HT1080 (cell line): Measurements from ENCODE around the gene CPLX1. TPM values are rescaled to one million over a fixed set of nuclear protein-coding genes. Genes with fewer than 3 reads are reported as not detected.
"Not testable (repeated sequence)": the region's sequence is repeated elsewhere in the genome, so short reads cannot be mapped to it uniquely, and the experiment has no call there.

ENCODE experiments used
- DNase-seq: peaks from one replicate; pipeline ENCODE4 v3.0.0-alpha.2; 2015; ENCODE audit warnings: low read depth
- total RNA-seq: library from RNA; depleted of rRNA; stranded (reverse); fragments of >200 nt; shearing (Covaris generic); gene quantifications from 2 replicates; pipeline ENCODE4 v1.2.3, GENCODE V29; 2014

The CPLX1 gene
- total RNA-seq, 1 experiment from 2014 or later: not detected

- DNase-seq: no peak
Measured at GRCh38 chr4:779555-779954, 46.4 kb downstream of the CPLX1 start.

GRCh38 chr4:777520-778262, 48.2 kb downstream of the CPLX1 start:
- no peak for DNase-seq

GRCh38 chr4:776743-777441, 49.0 kb downstream of the CPLX1 start:
- DNase-seq: no peak

GRCh38 chr4:775485-775884, 50.4 kb downstream of the CPLX1 start:
- not testable (repeated sequence) for DNase-seq

GRCh38 chr4:774419-775092, 51.4 kb downstream of the CPLX1 start:
- DNase-seq: not testable (repeated sequence)

- DNase-seq: no peak
Measured at GRCh38 chr4:773214-773613, 52.7 kb downstream of the CPLX1 start.

GRCh38 chr4:772776-773175, 53.2 kb downstream of the CPLX1 start:
- no peak for DNase-seq

GRCh38 chr4:772118-772517, 53.8 kb downstream of the CPLX1 start:
- no peak for DNase-seq

GRCh38 chr4:771464-771863, 54.5 kb downstream of the CPLX1 start:
- no peak for DNase-seq

GRCh38 chr4:770022-770421, 55.9 kb downstream of the CPLX1 start:
- no peak for DNase-seq

- no peak for DNase-seq
Measured at GRCh38 chr4:769511-769910, 56.4 kb downstream of the CPLX1 start.

- no peak for DNase-seq
Measured at GRCh38 chr4:768995-769394, 56.9 kb downstream of the CPLX1 start.

GRCh38 chr4:768076-768475, 57.9 kb downstream of the CPLX1 start:
- no peak for DNase-seq

GRCh38 chr4:766559-767283, 59.2 kb downstream of the CPLX1 start:
- DNase-seq: no peak

- DNase-seq: no peak
Measured at GRCh38 chr4:766152-766515, 59.8 kb downstream of the CPLX1 start.

- DNase-seq: no peak
Measured at GRCh38 chr4:764405-765169, 61.3 kb downstream of the CPLX1 start.

GRCh38 chr4:763922-764321, 62.0 kb downstream of the CPLX1 start:
- no peak for DNase-seq

- no peak for DNase-seq
Measured at GRCh38 chr4:763191-763810, 62.6 kb downstream of the CPLX1 start.

- DNase-seq: no peak
Measured at GRCh38 chr4:762211-763190, 63.4 kb downstream of the CPLX1 start.
